Osteocyte (in vitro differentiated cells): ENCODE measurements around the gene GJA9. TPM values are rescaled to one million over a fixed set of nuclear protein-coding genes. Genes with fewer than 3 reads are reported as not detected.

Source experiments
- DNase-seq: peaks from one replicate; pipeline ENCODE4 v3.0.0; 2021; ENCODE audit warnings: mixed read lengths; ENCODE audit not compliant: unreplicated experiment; ENCODE audit errors: extremely low spot score
- H3K27ac Mint-ChIP-seq: one replicate; pipeline ENCODE4 v1.8.0; 2021; ENCODE audit warnings: mild to moderate bottlenecking, mixed read lengths; ENCODE audit not compliant: unreplicated experiment
- H3K27me3 Mint-ChIP-seq: one replicate; pipeline ENCODE4 v1.8.0; 2021; ENCODE audit warnings: mixed read lengths; ENCODE audit not compliant: unreplicated experiment
- H3K36me3 Mint-ChIP-seq: one replicate; pipeline ENCODE4 v1.8.0; 2021; ENCODE audit warnings: mixed read lengths; ENCODE audit not compliant: unreplicated experiment
- H3K4me1 Mint-ChIP-seq: one replicate; pipeline ENCODE4 v1.8.0; 2021; ENCODE audit warnings: mixed read lengths; ENCODE audit not compliant: unreplicated experiment
- H3K4me3 Mint-ChIP-seq: one replicate; pipeline ENCODE4 v1.8.0; 2021; ENCODE audit warnings: mild to moderate bottlenecking, moderate library complexity, mixed read lengths; ENCODE audit not compliant: unreplicated experiment
- H3K9me3 Mint-ChIP-seq: one replicate; pipeline ENCODE4 v1.8.0; 2021; ENCODE audit warnings: mixed read lengths; ENCODE audit not compliant: unreplicated experiment
- CTCF ChIP-seq: fragments of 200-600 bp; sonication (generic); IDR thresholded peaks from 2 replicates; pipeline ENCODE4 v1.5.0; 2021; ENCODE audit warnings: antibody characterized with exemption, mild to moderate bottlenecking, moderate library complexity
- total RNA-seq: library from RNA; stranded (reverse); gene quantifications from 2 replicates; pipeline ENCODE4 v1.2.1, GENCODE V29; 2021

GJA9 gene
- total RNA-seq, 1 donor from 2014 or later = not detected

- no peak for DNase-seq
- no peaks in the 10 kb centered on the region for H3K9me3 Mint-ChIP-seq
- peaks cover 58% of the 10 kb centered on the region for H3K27me3 Mint-ChIP-seq
- H3K4me1 Mint-ChIP-seq = no peaks in the 10 kb centered on the region
- H3K36me3 Mint-ChIP-seq = no peaks in the 10 kb centered on the region
- no peak overlapping the region for H3K4me3 Mint-ChIP-seq
- H3K27ac Mint-ChIP-seq = no peak overlapping the region
- no peak for TF ChIP-seq CTCF
Observed at GRCh38 chr1:38827318-38827717, 54.1 kb downstream of the GJA9 start.

GRCh38 chr1:38826886-38827285 lies 54.5 kb downstream of the GJA9 start:
- Mint-ChIP-seq H3K4me3 (no peak overlapping the region), H3K27me3 (peaks cover 58% of the 10 kb centered on the region)

GRCh38 chr1:38826262-38826661 lies 55.1 kb downstream of the GJA9 start:
- H3K4me3 Mint-ChIP-seq = no peak overlapping the region
- no peaks in the 10 kb centered on the region for H3K36me3 Mint-ChIP-seq

More at GRCh38 chr1:38826886-38827285, 54.5 kb downstream of the GJA9 start:
- no peak for DNase-seq
- Mint-ChIP-seq H3K4me1 (no peaks in the 10 kb centered on the region), H3K36me3 (no peaks in the 10 kb centered on the region), H3K27ac (no peak overlapping the region), H3K9me3 (no peaks in the 10 kb centered on the region)
- TF ChIP-seq CTCF = no peak

More at GRCh38 chr1:38826262-38826661, 55.1 kb downstream of the GJA9 start:
- Mint-ChIP-seq H3K27ac (no peak overlapping the region), H3K9me3 (no peaks in the 10 kb centered on the region), H3K4me1 (no peaks in the 10 kb centered on the region), H3K27me3 (peaks cover 60% of the 10 kb centered on the region)
- DNase-seq = no peak
- no peak for TF ChIP-seq CTCF

Other genes starting within 250 kb of the GJA9 start
- 54.3 and 63.4 TPM in 2 replicates for gene RRAGC, start 21.8 kb downstream of the GJA9 start, total RNA-seq
- 2.3 and 3.0 TPM in 2 replicates for gene MYCBP, start 8.2 kb downstream of the GJA9 start, total RNA-seq
- gene RHBDL2, start 60.2 kb upstream of the GJA9 start, total RNA-seq = not detected in 2 replicates
- 42.5 and 42.7 TPM in 2 replicates for gene AKIRIN1, start 109.7 kb upstream of the GJA9 start, total RNA-seq
- gene NDUFS5, start 144.8 kb upstream of the GJA9 start, total RNA-seq = 146 and 157 TPM in 2 replicates